HG02759 (cell line): Measurements from ENCODE around the gene LAMP1.
"Not testable (repeated sequence)": the region's sequence is repeated elsewhere in the genome, so short reads cannot be mapped to it uniquely, and the experiment has no call there.

ENCODE experiments used
- ATAC-seq: cut with Tn5 transposase; IDR thresholded peaks from one replicate; pipeline ENCODE4 v1.9.1; 2021; ENCODE audit warnings: mild to moderate bottlenecking, moderate library complexity; ENCODE audit not compliant: unreplicated experiment

The LAMP1 gene

GRCh38 chr13:113354831-113355610 is 58.0 kb downstream of the LAMP1 start:
- no peak for ATAC-seq

- no peak for ATAC-seq
Measured at GRCh38 chr13:113355621-113356020, 58.6 kb downstream of the LAMP1 start.

- ATAC-seq, result no peak
Measured at GRCh38 chr13:113356596-113356995, 59.6 kb downstream of the LAMP1 start.

- no peak for ATAC-seq
Measured at GRCh38 chr13:113357529-113357928, 60.5 kb downstream of the LAMP1 start.

- ATAC-seq, result no peak
Measured at GRCh38 chr13:113358653-113359190, 61.7 kb downstream of the LAMP1 start.

- ATAC-seq, result no peak
Measured at GRCh38 chr13:113359571-113359970, 62.5 kb downstream of the LAMP1 start.

- no peak for ATAC-seq
Measured at GRCh38 chr13:113360446-113360845, 63.4 kb downstream of the LAMP1 start.

GRCh38 chr13:113361406-113361805 is 64.4 kb downstream of the LAMP1 start:
- ATAC-seq, result no peak

- no peak for ATAC-seq
Measured at GRCh38 chr13:113364311-113364889, 67.4 kb downstream of the LAMP1 start.

GRCh38 chr13:113364901-113365582 is 68.0 kb downstream of the LAMP1 start:
- ATAC-seq, result no peak

- ATAC-seq, result no peak
Measured at GRCh38 chr13:113365583-113365970, 68.5 kb downstream of the LAMP1 start.

- ATAC-seq, result no peak
Measured at GRCh38 chr13:113365971-113366588, 69.0 kb downstream of the LAMP1 start.

GRCh38 chr13:113367020-113367560 is 70.1 kb downstream of the LAMP1 start:
- ATAC-seq, result no peak

- no peak for ATAC-seq
Measured at GRCh38 chr13:113367771-113368170, 70.7 kb downstream of the LAMP1 start.

- ATAC-seq, result not testable (repeated sequence)
Measured at GRCh38 chr13:113368353-113368752, 71.3 kb downstream of the LAMP1 start.

- no peak for ATAC-seq
Measured at GRCh38 chr13:113369189-113369588, 72.2 kb downstream of the LAMP1 start.

- no peak for ATAC-seq
Measured at GRCh38 chr13:113369881-113370280, 72.8 kb downstream of the LAMP1 start.

GRCh38 chr13:113371061-113371460 is 74.0 kb downstream of the LAMP1 start:
- ATAC-seq, result no peak

GRCh38 chr13:113371701-113372100 is 74.7 kb downstream of the LAMP1 start:
- not testable (repeated sequence) for ATAC-seq
